Thoracic aorta (tissue), 2 donors: ENCODE measurements around the gene MT1H. TPM values are rescaled to one million over a fixed set of nuclear protein-coding genes. Genes with fewer than 3 reads are reported as not detected.

Source experiments
- ATAC-seq: fragments of 150-250 bp; one replicate; pipeline ENCODE4 v1.8.0; 2017; ENCODE audit warnings: low read depth; ENCODE audit not compliant: insufficient number of reproducible peaks, low FRiP score
- DNase-seq: peaks from one replicate; pipeline ENCODE4 v3.0.0-alpha.2; 2020; ENCODE audit warnings: low spot score
- H3K27ac ChIP-seq, 2 donors: fragments of 200-600 bp; sonication (generic); 1 replicate in 1 of 2; 2 replicates in 1 of 2; pipeline ENCODE4 v1.5.1; 2016; ENCODE audit warnings: mild to moderate bottlenecking in 2 of 2, moderate library complexity in 2 of 2
- H3K27me3 ChIP-seq: fragments of 200-600 bp; sonication (generic); replicated peaks from 2 replicates; pipeline ENCODE4 v1.6.0; 2016; ENCODE audit warnings: mild to moderate bottlenecking; ENCODE audit not compliant: insufficient read depth
- H3K36me3 ChIP-seq: fragments of 200-600 bp; sonication (generic); one replicate; pipeline ENCODE4 v1.5.1; 2016
- H3K4me1 ChIP-seq, 2 donors: fragments of 200-600 bp; sonication (generic); 1 replicate in 1 of 2; 2 replicates in 1 of 2; pipeline versions ENCODE4 v1.5.1 to v1.6.0; 2016; ENCODE audit warnings: low read depth in 2 of 2, mild to moderate bottlenecking in 1 of 2; ENCODE audit not compliant: control insufficient read depth in 1 of 2
- H3K4me3 ChIP-seq: fragments of 200-600 bp; sonication (generic); 2 replicates; pipeline ENCODE4 v1.5.1; 2016; ENCODE audit warnings: mild to moderate bottlenecking
- H3K9me3 ChIP-seq: fragments of 200-600 bp; sonication (generic); 2 replicates; pipeline ENCODE4 v1.5.1; 2016
- CTCF ChIP-seq: fragments of 200-600 bp; sonication (generic); IDR thresholded peaks from one replicate; pipeline ENCODE4 v1.5.1; 2019; ENCODE audit warnings: antibody characterized with exemption
- total RNA-seq, 2 donors: library from RNA; depleted of rRNA; stranded (reverse); fragments of >200 nt; gene quantifications; one replicate each; pipeline versions ENCODE4 v1.1.0 to v1.2.3, GENCODE V29; 2016

Gene MT1H
- total RNA-seq, 2 donors from 2014 or later = not detected

- Histone ChIP-seq H3K27ac (no peak overlapping the region), H3K9me3 (no peaks in the 10 kb centered on the region), H3K4me3 (no peak overlapping the region), H3K4me1 (no peaks in the 10 kb centered on the region), H3K36me3 (no peaks in the 10 kb centered on the region), H3K27me3 (no peaks in the 10 kb centered on the region)
- TF ChIP-seq CTCF = no peak
- no peak for DNase-seq
- no peak for ATAC-seq
These were observed 39.9 kb downstream of the MT1H start for GRCh38 chr16:56709443-56710040.

GRCh38 chr16:56710181-56710737 is 40.6 kb downstream of the MT1H start:
- no peak for ATAC-seq

GRCh38 chr16:56711862-56712261 is 42.2 kb downstream of the MT1H start:
- TF ChIP-seq CTCF = no peak
- Histone ChIP-seq H3K4me1 (no peaks in the 10 kb centered on the region), H3K9me3 (no peaks in the 10 kb centered on the region), H3K36me3 (no peaks in the 10 kb centered on the region), H3K27me3 (no peaks in the 10 kb centered on the region), H3K4me3 (no peak overlapping the region), H3K27ac (no peak overlapping the region)
- no peak for ATAC-seq
- no peak for DNase-seq

More at GRCh38 chr16:56710181-56710737, 40.6 kb downstream of the MT1H start:
- no peak overlapping the region for H3K4me3 ChIP-seq
- TF ChIP-seq CTCF = no peak
- no peaks in the 10 kb centered on the region for H3K9me3 ChIP-seq
- no peaks in the 10 kb centered on the region for H3K36me3 ChIP-seq
- H3K27ac ChIP-seq = no peak overlapping the region
- H3K27me3 ChIP-seq = no peaks in the 10 kb centered on the region
- no peak for DNase-seq
- no peaks in the 10 kb centered on the region for H3K4me1 ChIP-seq

- Histone ChIP-seq H3K4me1 (no peaks in the 10 kb centered on the region), H3K4me3 (no peak overlapping the region), H3K27ac (no peak overlapping the region), H3K9me3 (no peaks in the 10 kb centered on the region), H3K27me3 (no peaks in the 10 kb centered on the region), H3K36me3 (no peaks in the 10 kb centered on the region)
- DNase-seq (no peak), ATAC-seq (no peak)
- no peak for TF ChIP-seq CTCF
These were observed 44.2 kb downstream of the MT1H start for GRCh38 chr16:56713794-56714193.

GRCh38 chr16:56715126-56715525 is 45.5 kb downstream of the MT1H start:
- Histone ChIP-seq H3K4me1 (no peaks in the 10 kb centered on the region), H3K27ac (no peak overlapping the region), H3K27me3 (no peaks in the 10 kb centered on the region), H3K36me3 (no peaks in the 10 kb centered on the region), H3K4me3 (no peak overlapping the region), H3K9me3 (no peaks in the 10 kb centered on the region)
- DNase-seq (no peak), ATAC-seq (no peak)
- no peak for TF ChIP-seq CTCF
